SKM-1 treated with dmso at 0.1 percent for 144 hours (cell line): Measurements from ENCODE around the gene CCDC34.

Source experiments
- DNase-seq: peaks from one replicate; lab custom pipeline; 2025; ENCODE audit not compliant: unreplicated experiment; lab: John Stamatoyannopoulos, UW

Gene CCDC34

DNA sequence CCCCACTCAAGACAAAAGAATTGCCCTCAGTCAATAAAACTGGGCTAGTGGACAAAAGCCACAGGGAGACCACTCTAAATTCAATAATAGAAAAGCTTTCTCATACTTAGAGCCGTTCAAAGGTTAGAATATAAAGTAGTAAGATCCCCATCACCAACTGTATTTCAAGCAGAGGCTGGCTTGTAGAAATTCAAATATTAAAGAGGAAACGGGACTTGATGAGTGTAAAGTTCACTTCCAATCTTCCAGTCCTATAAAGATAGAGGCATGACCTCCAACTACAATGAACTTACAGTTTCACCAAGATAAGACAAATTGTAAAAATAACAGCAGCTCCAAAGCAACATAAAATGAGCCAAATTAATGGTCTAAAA is 70.4 kb downstream of the CCDC34 start:
- no peak for DNase-seq

DNA sequence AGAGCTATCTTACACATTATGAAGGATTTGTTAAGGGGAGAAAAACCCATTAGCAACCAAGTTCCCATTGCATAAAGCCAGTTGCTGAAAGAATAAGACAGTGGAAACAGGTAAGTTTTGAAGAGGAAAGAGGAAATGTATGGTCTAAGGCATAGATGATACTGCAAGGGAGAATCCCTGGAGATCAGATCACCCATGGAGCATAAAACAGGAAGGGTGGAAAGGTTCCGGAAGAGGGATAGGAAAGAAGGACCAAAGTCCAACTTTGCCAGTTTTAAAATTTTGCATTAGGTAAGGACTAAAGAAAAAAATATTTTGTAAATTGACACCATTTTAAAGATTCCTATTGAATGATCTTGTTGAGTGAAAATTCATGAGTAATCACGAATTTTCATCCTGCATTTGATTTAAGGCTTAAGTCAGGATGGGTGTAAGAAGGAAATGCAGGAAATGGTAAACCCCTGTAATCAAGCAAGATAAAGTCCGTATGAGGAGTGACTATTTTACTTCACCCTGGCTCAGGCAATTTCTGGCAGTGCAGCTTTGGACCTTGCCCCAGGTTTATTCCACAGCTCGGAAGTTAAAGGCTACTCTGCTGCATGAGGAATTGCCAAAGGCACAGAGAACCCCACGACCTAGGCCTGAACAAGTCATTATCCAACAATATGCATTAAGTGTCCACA is 70.9 kb downstream of the CCDC34 start:
- DNase-seq, result no peak

DNA sequence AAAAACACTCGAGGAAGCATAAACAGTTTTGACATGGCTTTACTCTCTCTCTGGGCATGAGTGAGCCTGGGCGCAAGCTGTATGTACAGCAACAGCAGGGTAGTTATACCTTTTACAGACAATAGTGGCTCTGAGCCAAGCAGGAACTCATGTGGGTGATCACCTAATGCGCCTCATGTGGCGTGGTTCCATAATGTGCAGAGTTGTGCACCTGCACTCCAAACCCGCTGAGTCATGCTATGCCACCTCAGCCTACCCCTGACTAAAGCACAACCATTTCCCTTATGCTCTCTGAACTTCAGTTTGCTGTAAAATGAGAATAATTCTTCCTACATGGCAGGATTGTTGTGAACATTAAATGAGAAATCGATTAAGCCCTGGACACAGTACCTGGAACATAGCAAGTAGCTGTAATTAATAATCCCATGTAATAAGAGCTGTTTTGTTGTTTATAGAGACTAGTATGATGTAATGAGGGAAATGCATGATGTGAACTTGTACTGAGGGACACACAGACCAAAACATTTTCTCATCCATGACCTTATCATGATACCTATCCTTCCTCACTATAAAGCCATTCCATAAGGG is 71.6 kb downstream of the CCDC34 start:
- no peak for DNase-seq

DNA sequence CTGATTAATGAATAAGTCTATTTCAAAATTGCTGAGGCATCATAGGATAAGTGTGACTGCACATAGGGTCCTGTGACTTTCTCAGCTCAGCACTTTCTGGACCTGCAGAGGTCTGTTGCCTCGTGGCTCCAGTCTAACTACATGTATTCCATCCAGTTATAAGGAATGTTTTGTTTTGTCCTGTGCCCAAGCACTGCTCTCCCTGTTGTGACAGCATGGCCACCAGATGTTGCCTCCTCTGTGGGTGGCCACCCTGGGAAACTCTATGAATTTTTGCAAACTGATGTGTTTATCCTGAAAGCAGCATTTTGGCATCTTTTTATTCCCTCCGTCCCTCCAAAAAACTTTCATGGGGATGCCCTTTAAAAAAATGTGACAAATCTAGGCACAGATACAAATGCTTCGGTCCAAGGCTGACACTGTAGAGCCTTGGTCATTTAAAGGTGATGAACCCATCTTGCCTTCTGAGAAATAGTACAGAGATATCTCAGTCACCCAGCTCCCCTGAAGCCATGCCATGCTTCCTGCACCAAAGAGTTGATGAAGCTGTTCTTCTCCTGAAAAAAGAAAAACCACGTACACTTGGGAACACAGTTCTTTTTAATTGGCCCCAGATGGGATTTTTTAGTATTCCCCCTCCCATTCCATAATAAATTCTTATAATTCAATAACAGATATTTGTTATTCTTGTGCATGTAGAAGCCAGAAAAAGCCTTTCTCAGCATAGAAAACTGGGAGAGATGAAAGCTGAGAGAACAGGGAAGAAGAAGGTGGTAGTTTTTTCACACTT is 72.6 kb downstream of the CCDC34 start:
- no peak for DNase-seq
